ENCODE results near the gene DNM3. TPM values are rescaled to one million over a fixed set of nuclear protein-coding genes. Genes with fewer than 3 reads are reported as not detected.

Gene DNM3
- total and polyA plus RNA-seq, 4 donors: 2.1 to 16.3 (median 5.6) TPM

GRCh38 chr1:172108161-172108893 is 267.0 kb downstream of the DNM3 start:
- Histone ChIP-seq H3K27ac (ENCODE audit: low read depth in 1 of 2, low read length in 1 of 2) (no peak overlapping the region), H3K9me3 (ENCODE audit: control insufficient read depth in 4 of 4, insufficient read depth in 3 of 4, low read length in 3 of 4) (no peaks in the 10 kb centered on the region), H3K4me3 (no peak overlapping the region), H3K36me3 (ENCODE audit: control insufficient read depth in 4 of 4, insufficient read depth in 4 of 4, low read length in 4 of 4) (no peaks in the 10 kb centered on the region), H3K4me1 (ENCODE audit: control insufficient read depth in 5 of 5, insufficient read depth in 5 of 5, low read length in 5 of 5) (peaks cover 0 to 4% (median 3%) of the 10 kb centered on the region in 5 donors), H3K27me3 (ENCODE audit: control insufficient read depth in 3 of 3, insufficient read depth in 3 of 3, low read length in 2 of 3) (no peaks in the 10 kb centered on the region), H3K9ac (ENCODE audit: insufficient read depth in 1 of 2, low read length in 2 of 2) (no peak overlapping the region)
- no peak for TF ChIP-seq CTCF (IDR thresholded peaks at IDR 0.05; ENCODE audit: control extremely low read depth, extremely low read depth)
- ATAC-seq (ENCODE audit: insufficient read depth, low FRiP score) (no peak), DNase-seq (no peak)

GRCh38 chr1:172109359-172109758 is 268.1 kb downstream of the DNM3 start:
- H3K9me3 ChIP-seq (ENCODE audit: control insufficient read depth in 4 of 4, insufficient read depth in 3 of 4, low read length in 3 of 4): no peaks in the 10 kb centered on the region
- 21 to 38% methylated on average over 5 of the region's 5 CpGs for WGBS, 2 donors
- no peaks in the 10 kb centered on the region for H3K27me3 ChIP-seq (ENCODE audit: control insufficient read depth in 3 of 3, insufficient read depth in 3 of 3, low read length in 2 of 3)
- ATAC-seq (ENCODE audit: insufficient read depth, low FRiP score) (no peak), DNase-seq (peak in 2 of 3 donors; percentile 33 to 42)
- no peak for TF ChIP-seq CTCF (IDR thresholded peaks at IDR 0.05; ENCODE audit: control extremely low read depth, extremely low read depth)
- H3K9ac ChIP-seq (ENCODE audit: insufficient read depth in 1 of 2, low read length in 2 of 2): no peak overlapping the region
- no peak overlapping the region for H3K27ac ChIP-seq (ENCODE audit: low read depth in 1 of 2, low read length in 1 of 2)
- H3K4me3 ChIP-seq: no peak overlapping the region
- no peaks in the 10 kb centered on the region for H3K36me3 ChIP-seq (ENCODE audit: control insufficient read depth in 4 of 4, insufficient read depth in 4 of 4, low read length in 4 of 4)
- H3K4me1 ChIP-seq (ENCODE audit: control insufficient read depth in 5 of 5, insufficient read depth in 5 of 5, low read length in 5 of 5): peaks cover 0 to 4% (median 3%) of the 10 kb centered on the region in 5 donors

- H3K27me3 ChIP-seq (ENCODE audit: control insufficient read depth in 3 of 3, insufficient read depth in 3 of 3, low read length in 2 of 3): no peaks in the 10 kb centered on the region
- no peaks in the 10 kb centered on the region for H3K4me1 ChIP-seq (ENCODE audit: control insufficient read depth in 5 of 5, insufficient read depth in 5 of 5, low read length in 5 of 5)
- H3K36me3 ChIP-seq (ENCODE audit: control insufficient read depth in 4 of 4, insufficient read depth in 4 of 4, low read length in 4 of 4): no peaks in the 10 kb centered on the region
- TF ChIP-seq CTCF (IDR thresholded peaks at IDR 0.05; ENCODE audit: control extremely low read depth, extremely low read depth): no peak
- no peak overlapping the region for H3K4me3 ChIP-seq
- H3K27ac ChIP-seq (ENCODE audit: low read depth in 1 of 2, low read length in 1 of 2): no peak overlapping the region
- 96 to 98% methylated on average over 1 of the region's 1 CpG for WGBS, 2 donors
- DNase-seq: no peak
- no peak overlapping the region for H3K9ac ChIP-seq (ENCODE audit: insufficient read depth in 1 of 2, low read length in 2 of 2)
- no peak for ATAC-seq (ENCODE audit: insufficient read depth, low FRiP score)
- no peaks in the 10 kb centered on the region for H3K9me3 ChIP-seq (ENCODE audit: control insufficient read depth in 4 of 4, insufficient read depth in 3 of 4, low read length in 3 of 4)
These were observed 271.3 kb downstream of the DNM3 start for GRCh38 chr1:172112576-172112975.

GRCh38 chr1:172117800-172118199 is 276.5 kb downstream of the DNM3 start:
- Histone ChIP-seq H3K36me3 (ENCODE audit: control insufficient read depth in 4 of 4, insufficient read depth in 4 of 4, low read length in 4 of 4) (no peaks in the 10 kb centered on the region), H3K27ac (ENCODE audit: low read depth in 1 of 2, low read length in 1 of 2) (no peak overlapping the region), H3K4me1 (ENCODE audit: control insufficient read depth in 5 of 5, insufficient read depth in 5 of 5, low read length in 5 of 5) (peaks cover 0 to 4% (median 0%) of the 10 kb centered on the region in 5 donors), H3K27me3 (ENCODE audit: control insufficient read depth in 3 of 3, insufficient read depth in 3 of 3, low read length in 2 of 3) (no peaks in the 10 kb centered on the region), H3K9ac (ENCODE audit: insufficient read depth in 1 of 2, low read length in 2 of 2) (no peak overlapping the region), H3K4me3 (no peak overlapping the region), H3K9me3 (ENCODE audit: control insufficient read depth in 4 of 4, insufficient read depth in 3 of 4, low read length in 3 of 4) (no peaks in the 10 kb centered on the region)
- no peak for DNase-seq
- no peak for TF ChIP-seq CTCF (IDR thresholded peaks at IDR 0.05; ENCODE audit: control extremely low read depth, extremely low read depth)
- WGBS, 2 donors: 58 to 63% methylated on average over 1 of the region's 1 CpG
- no peak for ATAC-seq (ENCODE audit: insufficient read depth, low FRiP score)

Measured in lung (tissue), 12 donors.